HEK293 (cell line): Measurements from ENCODE around the gene RGS9.

ENCODE experiments used
- EGR2 ChIP-seq: fragments of 450-650 bp; formaldehyde crosslinking; IDR thresholded peaks from 2 replicates; pipeline ENCODE4 v1.5.1; 2016; ENCODE audit warnings: low read depth, missing biosample characterization, missing genetic modification characterization
- ZNF514 ChIP-seq: fragments of 450-650 bp; formaldehyde crosslinking; IDR thresholded peaks from 2 replicates; pipeline ENCODE4 v1.5.1; 2016; ENCODE audit warnings: missing biosample characterization, missing genetic modification characterization
- ZNF621 ChIP-seq: fragments of 450-650 bp; formaldehyde crosslinking; IDR thresholded peaks from 2 replicates; pipeline ENCODE4 v1.5.1; 2017; ENCODE audit warnings: missing biosample characterization, missing genetic modification characterization
- TF ChIP-seq, protein P1 (sequence below): fragments of 450-650 bp; formaldehyde crosslinking; IDR thresholded peaks from 2 replicates; pipeline ENCODE4 v1.5.1; 2016; ENCODE audit warnings: missing biosample characterization, missing genetic modification characterization

- TF ChIP-seq ZNF514 (tag by site-specific recombination): no peak
- no peak for TF ChIP-seq EGR2
- no peak for TF ChIP-seq ZNF621 (tag by site-specific recombination)
- TF ChIP-seq, protein P1, sequence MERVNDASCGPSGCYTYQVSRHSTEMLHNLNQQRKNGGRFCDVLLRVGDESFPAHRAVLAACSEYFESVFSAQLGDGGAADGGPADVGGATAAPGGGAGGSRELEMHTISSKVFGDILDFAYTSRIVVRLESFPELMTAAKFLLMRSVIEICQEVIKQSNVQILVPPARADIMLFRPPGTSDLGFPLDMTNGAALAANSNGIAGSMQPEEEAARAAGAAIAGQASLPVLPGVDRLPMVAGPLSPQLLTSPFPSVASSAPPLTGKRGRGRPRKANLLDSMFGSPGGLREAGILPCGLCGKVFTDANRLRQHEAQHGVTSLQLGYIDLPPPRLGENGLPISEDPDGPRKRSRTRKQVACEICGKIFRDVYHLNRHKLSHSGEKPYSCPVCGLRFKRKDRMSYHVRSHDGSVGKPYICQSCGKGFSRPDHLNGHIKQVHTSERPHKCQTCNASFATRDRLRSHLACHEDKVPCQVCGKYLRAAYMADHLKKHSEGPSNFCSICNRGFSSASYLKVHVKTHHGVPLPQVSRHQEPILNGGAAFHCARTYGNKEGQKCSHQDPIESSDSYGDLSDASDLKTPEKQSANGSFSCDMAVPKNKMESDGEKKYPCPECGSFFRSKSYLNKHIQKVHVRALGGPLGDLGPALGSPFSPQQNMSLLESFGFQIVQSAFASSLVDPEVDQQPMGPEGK (tag by site-specific recombination): no peak
Observed at GRCh38 chr17:65170839-65171238, 33.7 kb downstream of the RGS9 start.
